ENCODE results near the gene AJM1.

- TF ChIP-seq CTCF (IDR thresholded peaks at IDR 0.05) (no peak), EZH2 (IDR thresholded peaks at IDR 0.05) (no peak)
Measured at GRCh38 chr9:136803551-136804508, 38.4 kb upstream of the AJM1 start.
